CD4-positive, alpha-beta T cell treated with Interferon gamma for 1 hour (primary cell): Measurements from ENCODE around the gene LIMS2.

Source experiments
- DNase-seq: peaks from one replicate; pipeline ENCODE4 v3.0.0-alpha.2; 2020

Gene LIMS2

GRCh38 chr2:127619203-127619590 lies 56.1 kb downstream of the LIMS2 start:
- DNase-seq, result no peak

DNA sequence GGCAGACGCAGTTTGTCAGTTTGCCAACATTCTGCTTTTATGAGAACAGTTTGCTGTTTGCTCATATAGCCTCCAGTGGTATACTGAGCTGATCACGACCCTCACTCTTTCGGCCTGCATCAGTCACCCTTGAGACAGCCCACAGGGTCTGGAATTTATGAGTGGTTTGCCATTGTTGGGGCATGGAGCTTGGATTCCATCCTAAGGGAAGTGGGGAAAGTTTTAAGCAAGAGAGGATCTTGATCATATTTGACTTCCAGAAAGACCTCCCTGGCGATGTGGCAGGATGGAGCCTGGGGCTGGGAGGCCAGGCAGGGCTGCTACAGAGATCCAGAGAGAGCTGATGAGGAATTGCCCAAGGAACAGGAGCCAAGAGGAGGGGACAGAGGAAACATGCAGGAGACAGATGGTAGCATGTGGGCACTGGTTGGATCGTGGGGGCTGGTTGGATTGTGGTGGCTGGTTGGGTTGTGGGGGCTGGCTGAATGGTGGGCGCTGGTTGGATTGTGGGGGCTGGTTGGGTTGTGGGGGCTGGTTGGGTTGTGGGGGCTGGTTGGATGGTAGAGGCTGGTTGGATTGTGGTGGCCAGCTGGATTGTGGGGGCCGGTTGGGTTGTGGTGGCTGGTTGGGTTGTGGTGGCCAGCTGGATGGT lies 56.7 kb downstream of the LIMS2 start:
- no peak for DNase-seq

DNA sequence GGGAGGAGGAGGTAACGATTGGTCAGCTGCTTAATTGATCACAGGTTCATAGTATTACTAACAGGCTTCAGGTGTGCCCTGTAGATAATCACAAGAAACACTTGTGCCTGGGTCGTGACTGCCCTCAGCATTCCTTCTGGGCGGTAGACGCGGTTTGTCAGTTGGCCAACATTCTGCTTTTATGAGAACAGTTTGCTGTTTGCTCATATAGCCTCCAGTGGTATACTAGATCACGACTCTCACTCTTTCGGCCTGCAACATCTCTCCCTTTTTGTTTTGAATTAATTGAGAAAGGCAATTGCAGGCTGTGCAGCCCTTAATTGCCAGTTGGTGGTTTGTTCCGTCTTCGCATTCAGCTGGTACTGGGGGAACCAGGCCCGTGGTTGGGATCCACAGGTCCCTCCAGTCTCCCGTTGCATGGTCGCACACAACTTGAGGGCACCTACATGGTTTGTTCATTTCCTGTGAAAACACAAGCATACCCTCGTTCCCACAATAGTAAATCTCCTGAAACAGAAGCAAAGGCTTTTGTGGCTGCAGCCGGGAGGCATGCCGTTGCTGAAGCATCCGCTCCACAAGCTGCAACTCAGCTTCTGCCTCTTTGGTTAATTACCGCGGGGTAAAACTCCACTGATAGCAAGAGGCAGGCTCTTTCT lies 59.7 kb downstream of the LIMS2 start:
- DNase-seq, result no peak

- no peak for DNase-seq
These were observed 60.6 kb downstream of the LIMS2 start for GRCh38 chr2:127614731-127615130.

DNA sequence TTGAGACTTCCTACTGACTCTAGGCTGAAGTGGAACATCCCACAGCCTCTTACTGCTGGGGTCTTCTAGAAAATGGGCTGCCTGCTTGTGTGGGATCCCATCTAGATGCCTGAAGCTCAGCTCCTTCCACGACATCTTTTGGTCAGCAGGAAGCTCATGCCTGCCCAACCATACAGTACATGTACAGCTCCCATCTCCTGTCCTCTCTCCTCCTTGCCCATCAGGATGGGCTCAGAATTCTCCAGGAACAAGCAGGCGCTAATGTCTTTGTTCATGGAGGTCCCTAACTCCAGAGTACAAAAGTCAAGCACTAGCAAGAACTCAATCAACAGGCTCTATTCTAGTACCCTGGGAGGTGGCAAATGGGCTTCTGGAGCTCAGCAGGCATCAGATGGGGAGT lies 61.1 kb downstream of the LIMS2 start:
- no peak for DNase-seq

DNA sequence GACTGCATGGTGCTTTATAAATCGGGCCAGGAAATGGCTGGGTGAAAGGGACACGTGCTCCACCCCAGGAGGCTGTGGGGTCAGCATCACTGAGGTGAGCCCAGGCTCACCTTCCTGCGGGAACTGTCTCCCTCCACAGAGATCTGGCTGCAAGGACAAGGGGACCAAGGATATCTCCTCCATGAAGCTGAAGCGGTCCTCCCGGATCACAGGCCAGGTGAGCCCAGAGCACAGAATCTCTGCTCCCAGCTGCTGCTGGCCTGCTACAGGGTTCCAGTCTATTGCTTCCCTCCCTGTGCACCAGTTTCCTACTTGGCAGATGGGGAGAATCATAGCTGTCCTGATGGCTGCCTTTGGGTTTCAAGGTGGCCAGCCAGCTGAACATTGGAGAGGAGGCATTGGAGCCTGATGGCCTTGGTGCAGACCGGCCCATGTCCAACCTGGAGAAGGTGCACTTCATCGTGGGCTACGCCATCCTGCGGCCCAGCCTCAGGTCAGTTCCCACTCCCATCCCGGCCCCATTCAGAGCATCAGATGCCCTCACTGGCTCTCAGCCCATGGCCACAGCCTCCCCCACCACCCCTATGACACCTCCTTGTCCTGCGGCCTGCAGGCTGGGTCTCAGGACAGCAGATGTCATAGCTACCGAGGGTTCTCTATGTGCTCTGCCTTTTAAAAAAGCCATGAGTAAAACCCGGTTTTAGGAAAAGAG lies 63.1 kb downstream of the LIMS2 start:
- DNase-seq, result no peak

GRCh38 chr2:127611076-127611925 lies 64.0 kb downstream of the LIMS2 start:
- no peak for DNase-seq

GRCh38 chr2:127610561-127610960 lies 64.8 kb downstream of the LIMS2 start:
- DNase-seq, result no peak

GRCh38 chr2:127609818-127610217 lies 65.5 kb downstream of the LIMS2 start:
- no peak for DNase-seq

DNA sequence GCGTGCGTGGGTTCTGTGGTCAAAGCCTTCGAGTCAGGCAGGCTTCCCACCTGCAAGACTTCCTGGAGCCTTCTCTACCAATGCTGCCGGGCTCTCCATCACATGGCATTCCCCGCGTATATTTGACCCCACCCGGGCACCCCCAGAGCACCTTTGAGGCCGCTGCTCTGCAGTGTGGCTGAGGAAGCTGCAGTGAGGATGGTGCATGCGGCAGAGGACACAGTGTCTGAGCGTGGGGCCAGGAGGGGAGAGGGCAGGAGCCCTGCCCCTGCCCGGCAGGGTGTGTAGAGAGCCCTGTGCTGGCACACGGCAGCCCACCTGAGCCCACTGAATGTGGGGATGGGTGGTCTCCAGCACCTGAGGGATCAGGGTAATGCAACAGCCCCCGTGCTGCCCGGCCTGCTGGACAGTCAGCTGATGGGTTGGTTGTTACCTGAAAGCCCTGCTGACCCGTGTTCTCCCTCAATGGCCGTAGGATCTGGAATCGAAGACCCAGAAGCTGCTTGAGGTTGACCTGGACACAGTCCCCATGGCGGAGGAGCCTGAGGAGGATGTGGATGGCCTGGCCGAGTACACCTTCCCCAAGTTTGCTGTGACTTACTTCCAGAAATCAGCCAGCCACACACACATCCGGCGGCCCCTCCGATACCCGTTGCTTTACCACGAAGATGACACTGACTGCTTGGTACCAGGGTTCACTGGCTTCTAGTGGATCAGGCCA lies 66.1 kb downstream of the LIMS2 start:
- DNase-seq, result no peak

GRCh38 chr2:127608061-127609030 lies 67.0 kb downstream of the LIMS2 start:
- no peak for DNase-seq

- no peak for DNase-seq
These were observed 67.9 kb downstream of the LIMS2 start for GRCh38 chr2:127607399-127607908.

DNA sequence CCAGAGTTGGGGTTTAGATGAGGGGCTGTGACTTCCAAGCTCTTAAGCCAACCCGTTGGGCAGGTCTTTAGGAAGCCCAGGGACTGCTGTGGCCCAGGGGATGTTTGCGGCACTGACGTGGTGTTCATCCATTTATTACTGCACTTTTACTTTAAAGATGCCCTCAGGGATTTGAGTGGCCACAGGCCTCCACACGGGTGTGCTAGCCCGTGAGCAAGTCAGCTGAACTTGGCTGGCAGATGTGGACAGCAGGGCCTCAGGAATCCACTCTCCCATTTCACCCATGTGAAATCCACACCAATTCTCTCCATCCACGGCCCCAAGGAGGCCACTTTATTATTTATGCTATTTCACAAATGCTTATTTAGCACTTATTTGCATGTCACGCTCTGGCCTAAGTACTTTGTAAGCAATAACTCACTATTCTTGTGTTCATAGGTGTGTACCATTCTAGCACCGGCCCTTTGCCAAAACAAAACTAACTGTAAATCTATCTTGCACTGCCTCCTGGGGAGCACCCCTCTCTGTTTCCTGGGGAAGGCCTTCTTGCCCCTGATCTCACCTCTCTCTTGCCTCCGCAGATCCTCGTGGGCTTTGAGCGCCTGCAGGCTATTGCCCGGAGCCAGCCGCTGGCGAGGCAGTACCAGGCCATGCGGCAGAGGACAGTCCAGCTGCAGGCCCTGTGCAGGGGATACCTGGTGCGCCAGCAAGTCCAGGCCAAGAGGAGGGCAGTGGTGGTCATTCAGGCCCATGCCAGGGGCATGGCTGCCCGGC lies 68.5 kb downstream of the LIMS2 start:
- DNase-seq, result no peak

- DNase-seq, result no peak
These were observed 69.6 kb downstream of the LIMS2 start for GRCh38 chr2:127605691-127606263.

DNA sequence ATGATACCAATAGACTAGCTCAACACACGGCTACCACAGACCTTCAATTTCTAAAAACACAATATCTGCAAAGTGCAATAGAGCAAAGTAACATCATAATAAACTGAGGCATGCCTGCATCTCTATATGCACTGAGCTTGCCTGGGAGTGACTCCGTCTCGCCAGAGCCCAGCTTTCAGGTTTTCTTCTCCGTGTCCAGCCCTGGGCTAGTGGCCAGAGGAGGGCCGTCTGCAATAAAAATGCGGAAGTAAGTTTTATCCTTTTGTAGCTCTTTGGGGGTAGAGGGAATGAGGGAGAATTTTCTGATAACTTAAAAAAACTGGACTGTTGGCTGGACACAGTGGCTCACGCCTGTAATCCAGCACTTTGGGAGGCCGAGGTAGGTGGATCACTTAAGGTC lies 70.3 kb downstream of the LIMS2 start:
- no peak for DNase-seq

DNA sequence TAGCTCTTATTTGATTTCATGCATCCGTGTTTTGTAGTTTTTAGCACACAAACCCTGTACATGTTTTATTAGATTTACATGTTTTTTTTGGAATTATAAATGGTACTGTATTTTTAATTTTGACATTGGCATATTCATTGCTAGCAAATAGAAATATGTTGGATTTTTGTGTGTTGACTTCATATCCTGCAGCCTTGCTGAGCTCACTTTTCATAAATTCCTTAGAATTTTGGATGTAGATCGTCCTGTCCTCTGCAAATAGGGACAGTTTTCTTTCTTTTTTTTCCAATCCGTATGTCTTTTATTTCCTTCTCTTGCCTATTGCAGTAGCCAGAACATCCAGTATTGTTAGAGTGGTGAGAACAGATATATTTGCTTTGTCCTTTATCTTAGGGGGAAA lies 76.1 kb downstream of the LIMS2 start:
- DNase-seq, result no peak

GRCh38 chr2:127598711-127599110 lies 76.6 kb downstream of the LIMS2 start:
- no peak for DNase-seq

- no peak for DNase-seq
These were observed 77.3 kb downstream of the LIMS2 start for GRCh38 chr2:127597984-127598380.

- DNase-seq, result no peak
These were observed 78.0 kb downstream of the LIMS2 start for GRCh38 chr2:127597046-127597983.
